MM.1S (cell line): ENCODE data around the gene CNTN5.

Experiments
- CTCF ChIP-seq: fragments of 300-600 bp; sonication (generic); IDR thresholded peaks from 2 replicates; pipeline ENCODE4 v1.5.1; 2016; ENCODE audit warnings: antibody characterized with exemption, low read length, mixed read lengths
- EZH2 ChIP-seq: fragments of 300-600 bp; sonication (generic); optimal IDR thresholded peaks from 2 replicates; pipeline ENCODE3; 2017; ENCODE audit warnings: low read depth, mild to moderate bottlenecking, antibody characterized with exemption, low read length, mixed read lengths

GRCh38 chr11:99593197-99593596 is 572.4 kb downstream of the CNTN5 start:
- TF ChIP-seq CTCF (no peak), EZH2 (no peak)
